Measurements from ENCODE around the gene HSPB3. TPM values are rescaled to one million over a fixed set of nuclear protein-coding genes. Genes with fewer than 3 reads are reported as not detected.
"Not testable (repeated sequence)": the region's sequence is repeated elsewhere in the genome, so short reads cannot be mapped to it uniquely, and the experiment has no call there.

The HSPB3 gene
- total RNA-seq, 2 donors from 2014 or later, result 0.95 TPM; not detected in 1

GRCh38 chr5:54419573-54420423 lies 35.7 kb upstream of the HSPB3 start:
- not testable (repeated sequence) for DNase-seq (ENCODE audit: low spot score); H3K27ac ChIP-seq; H3K9me3 ChIP-seq; H3K36me3 ChIP-seq; H3K27me3 ChIP-seq (replicated peaks; ENCODE audit: insufficient read depth); H3K4me1 ChIP-seq (ENCODE audit: control insufficient read depth in 1 of 2, low read depth in 2 of 2); H3K4me3 ChIP-seq
- TF ChIP-seq, protein P1, sequence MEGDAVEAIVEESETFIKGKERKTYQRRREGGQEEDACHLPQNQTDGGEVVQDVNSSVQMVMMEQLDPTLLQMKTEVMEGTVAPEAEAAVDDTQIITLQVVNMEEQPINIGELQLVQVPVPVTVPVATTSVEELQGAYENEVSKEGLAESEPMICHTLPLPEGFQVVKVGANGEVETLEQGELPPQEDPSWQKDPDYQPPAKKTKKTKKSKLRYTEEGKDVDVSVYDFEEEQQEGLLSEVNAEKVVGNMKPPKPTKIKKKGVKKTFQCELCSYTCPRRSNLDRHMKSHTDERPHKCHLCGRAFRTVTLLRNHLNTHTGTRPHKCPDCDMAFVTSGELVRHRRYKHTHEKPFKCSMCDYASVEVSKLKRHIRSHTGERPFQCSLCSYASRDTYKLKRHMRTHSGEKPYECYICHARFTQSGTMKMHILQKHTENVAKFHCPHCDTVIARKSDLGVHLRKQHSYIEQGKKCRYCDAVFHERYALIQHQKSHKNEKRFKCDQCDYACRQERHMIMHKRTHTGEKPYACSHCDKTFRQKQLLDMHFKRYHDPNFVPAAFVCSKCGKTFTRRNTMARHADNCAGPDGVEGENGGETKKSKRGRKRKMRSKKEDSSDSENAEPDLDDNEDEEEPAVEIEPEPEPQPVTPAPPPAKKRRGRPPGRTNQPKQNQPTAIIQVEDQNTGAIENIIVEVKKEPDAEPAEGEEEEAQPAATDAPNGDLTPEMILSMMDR (IDR thresholded peaks at IDR 0.05), result peak; percentile 79
- ATAC-seq (ENCODE audit: insufficient number of reproducible peaks, low FRiP score, low read depth), result peak; percentile 60

GRCh38 chr5:54420511-54420910 lies 35.0 kb upstream of the HSPB3 start:
- not testable (repeated sequence) for H3K36me3 ChIP-seq; ATAC-seq (ENCODE audit: insufficient number of reproducible peaks, low FRiP score, low read depth); H3K4me3 ChIP-seq; H3K4me1 ChIP-seq (ENCODE audit: control insufficient read depth in 1 of 2, low read depth in 2 of 2); H3K27me3 ChIP-seq (replicated peaks; ENCODE audit: insufficient read depth); H3K9me3 ChIP-seq; DNase-seq (ENCODE audit: low spot score); H3K27ac ChIP-seq

DNA sequence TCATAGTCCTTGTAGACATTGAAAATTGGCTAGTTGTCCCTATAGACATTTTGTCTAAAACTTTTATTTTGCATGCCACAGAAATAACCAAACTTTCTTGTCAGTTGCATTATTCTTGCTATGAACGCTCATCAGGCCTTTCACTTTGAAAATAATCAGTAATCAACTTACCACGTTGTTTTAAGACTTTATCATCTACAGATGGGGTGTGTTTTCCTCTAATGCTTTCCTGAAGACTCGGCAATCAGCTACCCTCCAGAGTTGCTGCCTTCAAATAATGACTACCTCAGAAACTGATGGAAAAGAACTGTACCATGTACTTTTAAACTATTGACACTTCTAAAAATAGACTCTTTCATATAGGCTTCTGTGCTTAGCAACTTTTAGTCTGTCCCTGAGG lies 33.5 kb upstream of the HSPB3 start:
- H3K9me3 ChIP-seq, result no peaks in the 10 kb centered on the region
- no peak overlapping the region for H3K4me3 ChIP-seq
- no peaks in the 10 kb centered on the region for H3K27me3 ChIP-seq (replicated peaks; ENCODE audit: insufficient read depth)
- H3K4me1 ChIP-seq (ENCODE audit: control insufficient read depth in 1 of 2, low read depth in 2 of 2), result no peaks in the 10 kb centered on the region
- DNase-seq (ENCODE audit: low spot score) (no peak), ATAC-seq (ENCODE audit: insufficient number of reproducible peaks, low FRiP score, low read depth) (no peak)
- H3K27ac ChIP-seq, result no peak overlapping the region
- TF ChIP-seq, protein P1 (IDR thresholded peaks at IDR 0.05), result no peak
- H3K36me3 ChIP-seq, result no peaks in the 10 kb centered on the region

- Histone ChIP-seq H3K27ac (no peak overlapping the region), H3K4me1 (ENCODE audit: control insufficient read depth in 1 of 2, low read depth in 2 of 2) (no peaks in the 10 kb centered on the region), H3K4me3 (no peak overlapping the region), H3K27me3 (replicated peaks; ENCODE audit: insufficient read depth) (no peaks in the 10 kb centered on the region), H3K36me3 (no peaks in the 10 kb centered on the region), H3K9me3 (no peaks in the 10 kb centered on the region)
- DNase-seq (ENCODE audit: low spot score) (no peak), ATAC-seq (ENCODE audit: insufficient number of reproducible peaks, low FRiP score, low read depth) (no peak)
- TF ChIP-seq, protein P1 (IDR thresholded peaks at IDR 0.05), result no peak
Observed at GRCh38 chr5:54425258-54425657, 30.2 kb upstream of the HSPB3 start.

DNA sequence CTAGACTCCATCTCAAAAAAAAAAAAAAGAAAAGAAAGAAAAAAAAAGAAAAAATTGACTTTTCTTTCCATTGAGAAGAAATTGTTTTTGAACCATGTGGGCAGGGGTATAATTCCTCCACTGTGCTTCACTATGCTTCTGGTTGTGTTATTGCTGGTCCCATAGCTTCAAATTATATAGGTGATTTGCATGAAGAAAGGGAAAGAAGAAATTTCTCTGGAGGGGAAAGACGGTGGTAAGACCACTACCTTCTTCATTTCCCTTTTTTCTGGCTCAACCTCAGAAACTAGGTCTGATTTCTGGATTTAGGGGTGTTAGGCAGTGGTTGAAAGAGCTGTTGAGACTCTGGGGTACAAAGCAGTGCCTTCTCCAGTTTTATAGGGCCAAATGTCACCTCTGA lies 29.3 kb upstream of the HSPB3 start:
- H3K36me3 ChIP-seq, result no peaks in the 10 kb centered on the region
- no peaks in the 10 kb centered on the region for H3K27me3 ChIP-seq (replicated peaks; ENCODE audit: insufficient read depth)
- ATAC-seq (ENCODE audit: insufficient number of reproducible peaks, low FRiP score, low read depth) (no peak), DNase-seq (ENCODE audit: low spot score) (no peak)
- TF ChIP-seq, protein P1 (IDR thresholded peaks at IDR 0.05), result no peak
- H3K27ac ChIP-seq, result no peak overlapping the region
- H3K9me3 ChIP-seq, result no peaks in the 10 kb centered on the region
- H3K4me3 ChIP-seq, result no peak overlapping the region
- H3K4me1 ChIP-seq (ENCODE audit: control insufficient read depth in 1 of 2, low read depth in 2 of 2), result no peaks in the 10 kb centered on the region

GRCh38 chr5:54434650-54435049 lies 20.8 kb upstream of the HSPB3 start:
- not testable (repeated sequence) for DNase-seq (ENCODE audit: low spot score); H3K4me1 ChIP-seq (ENCODE audit: control insufficient read depth in 1 of 2, low read depth in 2 of 2); H3K9me3 ChIP-seq; H3K36me3 ChIP-seq; H3K27me3 ChIP-seq (replicated peaks; ENCODE audit: insufficient read depth); ATAC-seq (ENCODE audit: insufficient number of reproducible peaks, low FRiP score, low read depth); H3K4me3 ChIP-seq; H3K27ac ChIP-seq

All from thoracic aorta (tissue), 2 donors.